ENCODE data around the gene B4GALT2.

B4GALT2 gene

DNA sequence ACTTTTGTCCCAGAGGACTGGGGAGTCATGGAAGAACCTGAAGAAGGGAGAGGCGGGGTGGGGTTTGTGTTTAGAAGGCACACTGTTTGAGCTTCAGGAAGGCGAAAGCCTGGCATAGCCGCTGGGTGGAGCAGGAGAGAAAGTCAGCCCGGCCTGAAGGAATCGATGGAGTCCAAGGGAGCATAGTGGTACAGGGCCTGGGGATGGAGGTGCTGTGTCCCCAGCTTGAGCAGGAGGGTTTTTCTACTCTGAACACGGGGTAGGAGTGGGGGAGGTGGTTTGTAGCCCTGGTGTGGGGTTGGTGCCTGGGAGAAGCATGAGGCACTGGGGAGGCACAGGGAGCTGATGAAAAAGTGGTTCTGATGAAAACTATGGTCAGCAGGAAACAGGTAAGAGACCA is 7.7 kb downstream of the B4GALT2 start:
- Histone ChIP-seq H3K9me2 (replicated peaks; ENCODE audit: insufficient read depth, low read length) (no peaks in the 10 kb centered on the region), H3K36me3 (ENCODE audit: low read length) (no peaks in the 10 kb centered on the region), H3K79me2 (ENCODE audit: insufficient read depth, low read length) (no peaks in the 10 kb centered on the region; the same call in 1 of the 2 replicates), H4K20me1 (ENCODE audit: low read depth, low read length) (no peaks in the 10 kb centered on the region), H3K9ac (ENCODE audit: low read length) (no peak overlapping the region), H3K9me3 (ENCODE audit: insufficient read depth, low read length) (no peaks in the 10 kb centered on the region), H3K27ac (ENCODE audit: low read depth, low read length) (no peak overlapping the region), H3K4me3 (ENCODE audit: insufficient read depth, low read length, poor library complexity, severe bottlenecking) (no peak overlapping the region), H2AFZ (ENCODE audit: low read depth, low read length, severe bottlenecking) (no peak overlapping the region), H3K27me3 (ENCODE audit: low read length) (no peaks in the 10 kb centered on the region), H3F3A (ENCODE audit: insufficient read depth) (peaks cover 10% of the 10 kb centered on the region; the same call in 1 of the 2 replicates), H3K4me2 (ENCODE audit: low read depth, low read length, poor library complexity, severe bottlenecking) (no peak overlapping the region)
- TF ChIP-seq, protein P1, sequence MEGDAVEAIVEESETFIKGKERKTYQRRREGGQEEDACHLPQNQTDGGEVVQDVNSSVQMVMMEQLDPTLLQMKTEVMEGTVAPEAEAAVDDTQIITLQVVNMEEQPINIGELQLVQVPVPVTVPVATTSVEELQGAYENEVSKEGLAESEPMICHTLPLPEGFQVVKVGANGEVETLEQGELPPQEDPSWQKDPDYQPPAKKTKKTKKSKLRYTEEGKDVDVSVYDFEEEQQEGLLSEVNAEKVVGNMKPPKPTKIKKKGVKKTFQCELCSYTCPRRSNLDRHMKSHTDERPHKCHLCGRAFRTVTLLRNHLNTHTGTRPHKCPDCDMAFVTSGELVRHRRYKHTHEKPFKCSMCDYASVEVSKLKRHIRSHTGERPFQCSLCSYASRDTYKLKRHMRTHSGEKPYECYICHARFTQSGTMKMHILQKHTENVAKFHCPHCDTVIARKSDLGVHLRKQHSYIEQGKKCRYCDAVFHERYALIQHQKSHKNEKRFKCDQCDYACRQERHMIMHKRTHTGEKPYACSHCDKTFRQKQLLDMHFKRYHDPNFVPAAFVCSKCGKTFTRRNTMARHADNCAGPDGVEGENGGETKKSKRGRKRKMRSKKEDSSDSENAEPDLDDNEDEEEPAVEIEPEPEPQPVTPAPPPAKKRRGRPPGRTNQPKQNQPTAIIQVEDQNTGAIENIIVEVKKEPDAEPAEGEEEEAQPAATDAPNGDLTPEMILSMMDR (IDR thresholded peaks at IDR 0.05; ENCODE audit: insufficient read depth, low read length, poor library complexity, severe bottlenecking): no peak
- no peak for TF ChIP-seq EZH2phosphoT487 (conservative IDR thresholded peaks at IDR 0.05; ENCODE audit: low read length)

DNA sequence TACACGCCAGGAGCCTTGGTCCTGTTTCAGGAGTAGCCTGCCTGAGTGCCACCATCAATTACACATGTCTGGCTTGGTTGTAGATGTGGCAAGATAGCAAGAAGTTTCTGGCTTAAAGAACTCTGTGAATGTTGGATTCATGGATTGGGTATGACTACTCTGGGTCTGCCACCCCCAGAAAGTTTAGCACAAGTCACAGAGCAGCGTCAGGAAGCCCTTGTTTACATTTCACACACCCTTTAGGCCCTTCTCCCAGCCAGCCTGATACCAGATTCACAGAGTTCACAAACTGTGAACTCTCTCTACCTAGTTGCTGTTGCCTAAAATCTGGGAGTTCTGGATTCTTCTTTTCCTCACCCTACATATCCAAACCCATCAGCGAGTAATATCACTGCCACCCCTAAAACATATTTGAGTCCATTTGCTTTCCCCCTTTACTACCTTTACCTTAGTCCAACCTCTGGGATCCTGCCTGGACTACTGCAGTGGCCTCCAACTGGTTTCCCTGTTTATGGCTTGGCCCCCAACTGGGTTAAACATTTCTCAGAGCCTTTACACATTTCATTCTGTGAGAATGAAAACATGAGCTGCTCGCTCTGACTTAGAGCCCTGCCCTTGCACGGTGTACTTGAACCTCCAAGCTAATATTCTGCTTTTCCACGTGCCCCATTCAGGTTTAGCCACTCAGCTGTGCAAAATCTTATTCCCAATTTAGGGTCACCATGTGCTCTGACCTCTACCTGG is 8.3 kb downstream of the B4GALT2 start:
- Histone ChIP-seq H4K20me1 (ENCODE audit: low read depth, low read length) (no peaks in the 10 kb centered on the region), H3K36me3 (ENCODE audit: low read length) (no peaks in the 10 kb centered on the region), H2AFZ (ENCODE audit: low read depth, low read length, severe bottlenecking) (no peak overlapping the region), H3K4me3 (ENCODE audit: insufficient read depth, low read length, poor library complexity, severe bottlenecking) (no peak overlapping the region), H3K27me3 (ENCODE audit: low read length) (no peaks in the 10 kb centered on the region), H3K4me2 (ENCODE audit: low read depth, low read length, poor library complexity, severe bottlenecking) (no peak overlapping the region), H3K9me3 (ENCODE audit: insufficient read depth, low read length) (no peaks in the 10 kb centered on the region), H3K9ac (ENCODE audit: low read length) (no peak overlapping the region), H3K27ac (ENCODE audit: low read depth, low read length) (no peak overlapping the region), H3K79me2 (ENCODE audit: insufficient read depth, low read length) (no peaks in the 10 kb centered on the region), H3K9me2 (replicated peaks; ENCODE audit: insufficient read depth, low read length) (no peaks in the 10 kb centered on the region), H3F3A (ENCODE audit: insufficient read depth) (peaks cover 10% of the 10 kb centered on the region; the same call in 1 of the 2 replicates)
- no peak for TF ChIP-seq EZH2phosphoT487 (conservative IDR thresholded peaks at IDR 0.05; ENCODE audit: low read length)
- TF ChIP-seq, protein P1 (IDR thresholded peaks at IDR 0.05; ENCODE audit: insufficient read depth, low read length, poor library complexity, severe bottlenecking): no peak

DNA sequence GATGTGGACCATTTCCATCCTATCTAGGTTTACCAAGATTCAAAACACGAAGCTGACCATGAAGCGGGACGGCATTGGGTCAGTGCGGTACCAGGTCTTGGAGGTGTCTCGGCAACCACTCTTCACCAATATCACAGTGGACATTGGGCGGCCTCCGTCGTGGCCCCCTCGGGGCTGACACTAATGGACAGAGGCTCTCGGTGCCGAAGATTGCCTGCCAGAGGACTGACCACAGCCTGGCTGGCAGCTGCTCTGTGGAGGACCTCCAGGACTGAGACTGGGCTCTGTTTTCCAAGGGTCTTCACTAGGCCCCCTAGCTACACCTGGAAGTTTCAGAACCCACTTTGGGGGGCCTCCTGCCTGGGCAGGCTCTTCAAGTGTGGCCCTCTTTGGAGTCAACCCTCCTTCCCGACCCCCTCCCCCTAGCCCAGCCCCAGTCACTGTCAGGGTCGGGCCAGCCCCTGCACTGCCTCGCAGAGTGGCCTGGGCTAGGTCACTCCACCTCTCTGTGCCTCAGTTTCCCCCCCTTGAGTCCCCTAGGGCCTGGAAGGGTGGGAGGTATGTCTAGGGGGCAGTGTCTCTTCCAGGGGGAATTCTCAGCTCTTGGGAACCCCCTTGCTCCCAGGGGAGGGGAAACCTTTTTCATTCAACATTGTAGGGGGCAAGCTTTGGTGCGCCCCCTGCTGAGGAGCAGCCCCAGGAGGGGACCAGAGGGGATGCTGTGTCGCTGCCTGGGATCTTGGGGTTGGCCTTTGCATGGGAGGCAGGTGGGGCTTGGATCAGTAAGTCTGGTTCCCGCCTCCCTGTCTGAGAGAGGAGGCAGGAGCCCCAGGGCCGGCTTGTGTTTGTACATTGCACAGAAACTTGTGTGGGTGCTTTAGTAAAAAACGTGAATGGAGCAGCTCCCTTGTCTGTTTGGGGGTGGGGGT is 11.5 kb downstream of the B4GALT2 start:
- H3K27ac ChIP-seq (ENCODE audit: low read depth, low read length): no peak overlapping the region

More for the DNA sequence above, 11.5 kb downstream of the B4GALT2 start:
- Histone ChIP-seq H3F3A (ENCODE audit: insufficient read depth) (peaks cover 10% of the 10 kb centered on the region; the same call in 1 of the 2 replicates), H4K20me1 (ENCODE audit: low read depth, low read length) (no peaks in the 10 kb centered on the region), H3K9me2 (replicated peaks; ENCODE audit: insufficient read depth, low read length) (no peaks in the 10 kb centered on the region), H3K4me3 (ENCODE audit: insufficient read depth, low read length, poor library complexity, severe bottlenecking) (peak overlapping the region; percentile 55), H3K79me2 (ENCODE audit: insufficient read depth, low read length) (no peaks in the 10 kb centered on the region), H3K27me3 (ENCODE audit: low read length) (no peaks in the 10 kb centered on the region), H2AFZ (ENCODE audit: low read depth, low read length, severe bottlenecking) (no peak overlapping the region), H3K4me2 (ENCODE audit: low read depth, low read length, poor library complexity, severe bottlenecking) (peak overlapping the region; percentile 62), H3K36me3 (ENCODE audit: low read length) (no peaks in the 10 kb centered on the region), H3K9me3 (ENCODE audit: insufficient read depth, low read length) (no peaks in the 10 kb centered on the region), H3K9ac (ENCODE audit: low read length) (peak overlapping the region; percentile 53)
- TF ChIP-seq, protein P1 (IDR thresholded peaks at IDR 0.05; ENCODE audit: insufficient read depth, low read length, poor library complexity, severe bottlenecking): peak; percentile 59
- no peak for TF ChIP-seq EZH2phosphoT487 (conservative IDR thresholded peaks at IDR 0.05; ENCODE audit: low read length)
